HEK293 (cell line): ENCODE data around the gene COX6A1.

ENCODE experiments used
- HIC1 ChIP-seq: fragments of 450-650 bp; formaldehyde crosslinking; IDR thresholded peaks from 2 replicates; pipeline ENCODE4 v1.5.1; 2016; ENCODE audit warnings: missing biosample characterization, missing genetic modification characterization
- HOXA7 ChIP-seq: sonication (generic); formaldehyde crosslinking; IDR thresholded peaks from 2 replicates; pipeline ENCODE4 v1.8.1; 2022; ENCODE audit warnings: missing genetic modification reagents, borderline replicate concordance
- KLF17 ChIP-seq: fragments of 450-650 bp; formaldehyde crosslinking; IDR thresholded peaks from 2 replicates; pipeline ENCODE4 v1.5.1; 2016; ENCODE audit warnings: missing biosample characterization, missing genetic modification characterization
- KLF7 ChIP-seq: fragments of 450-650 bp; formaldehyde crosslinking; IDR thresholded peaks from 2 replicates; pipeline ENCODE4 v1.5.1; 2016; ENCODE audit warnings: missing biosample characterization, missing genetic modification characterization, borderline replicate concordance
- OVOL3 ChIP-seq: fragments of 450-650 bp; formaldehyde crosslinking; IDR thresholded peaks from 2 replicates; pipeline ENCODE4 v1.5.1; 2016; ENCODE audit warnings: missing biosample characterization, missing genetic modification characterization
- RBAK ChIP-seq: fragments of 450-650 bp; formaldehyde crosslinking; IDR thresholded peaks from 2 replicates; pipeline ENCODE4 v1.5.1; 2016; ENCODE audit warnings: missing biosample characterization, missing genetic modification characterization
- YY1 ChIP-seq: fragments of 450-650 bp; formaldehyde crosslinking; IDR thresholded peaks from 2 replicates; pipeline ENCODE4 v1.5.1; 2018; ENCODE audit warnings: missing biosample characterization, missing genetic modification characterization
- ZBTB21 ChIP-seq: fragments of 450-650 bp; formaldehyde crosslinking; IDR thresholded peaks from 2 replicates; pipeline ENCODE4 v1.5.1; 2017; ENCODE audit warnings: missing biosample characterization, missing genetic modification characterization
- ZNF157 ChIP-seq: fragments of 450-650 bp; formaldehyde crosslinking; IDR thresholded peaks from 2 replicates; pipeline ENCODE4 v1.5.1; 2016; ENCODE audit warnings: missing biosample characterization, missing genetic modification characterization
- ZNF274 ChIP-seq, 2 experiments: fragments of 200-500 bp in 1 of 2; fragments of 450-650 bp in 1 of 2; sonication (Bioruptor generic) in 1 of 2; formaldehyde crosslinking in 1 of 2; IDR thresholded peaks; 2 replicates each; pipeline versions ENCODE4 v1.5.1 to v1.6.1; 2014 to 2016; ENCODE audit warnings: borderline replicate concordance in 1 of 2, inconsistent platforms in 1 of 2, low read length in 1 of 2, missing biosample characterization in 1 of 2, missing genetic modification characterization in 1 of 2
- ZNF302 ChIP-seq: fragments of 450-650 bp; formaldehyde crosslinking; IDR thresholded peaks from 2 replicates; pipeline ENCODE4 v1.5.1; 2016; ENCODE audit warnings: missing biosample characterization, missing genetic modification characterization, low read depth
- ZNF324 ChIP-seq: fragments of 450-650 bp; formaldehyde crosslinking; IDR thresholded peaks from 2 replicates; pipeline ENCODE4 v1.5.1; 2016; ENCODE audit warnings: missing biosample characterization, missing genetic modification characterization
- ZNF433 ChIP-seq: fragments of 450-650 bp; formaldehyde crosslinking; IDR thresholded peaks from 2 replicates; pipeline ENCODE4 v1.5.1; 2016; ENCODE audit warnings: missing biosample characterization, missing genetic modification characterization, low read depth
- ZNF473 ChIP-seq: fragments of 450-650 bp; formaldehyde crosslinking; IDR thresholded peaks from 2 replicates; pipeline ENCODE4 v1.5.1; 2017; ENCODE audit warnings: missing biosample characterization, missing genetic modification characterization
- ZNF610 ChIP-seq: fragments of 450-650 bp; formaldehyde crosslinking; IDR thresholded peaks from 2 replicates; pipeline ENCODE4 v1.5.1; 2016; ENCODE audit warnings: missing biosample characterization, missing genetic modification characterization, borderline replicate concordance
- ZNF664 ChIP-seq: fragments of 450-650 bp; formaldehyde crosslinking; IDR thresholded peaks from 2 replicates; pipeline ENCODE4 v1.5.1; 2016; ENCODE audit warnings: missing biosample characterization, missing genetic modification characterization
- ZNF785 ChIP-seq: fragments of 450-650 bp; formaldehyde crosslinking; IDR thresholded peaks from 2 replicates; pipeline ENCODE4 v1.5.1; 2016; ENCODE audit warnings: missing biosample characterization, missing genetic modification characterization
- ZNF837 ChIP-seq: fragments of 450-650 bp; formaldehyde crosslinking; IDR thresholded peaks from 2 replicates; pipeline ENCODE4 v1.5.1; 2016; ENCODE audit warnings: missing biosample characterization, missing genetic modification characterization
- ZSCAN23 ChIP-seq: fragments of 450-650 bp; formaldehyde crosslinking; IDR thresholded peaks from 2 replicates; pipeline ENCODE4 v1.5.1; 2016; ENCODE audit warnings: missing biosample characterization, missing genetic modification characterization
- TF ChIP-seq, protein P1 (sequence below): fragments of 450-650 bp; formaldehyde crosslinking; IDR thresholded peaks from 2 replicates; pipeline ENCODE4 v1.5.1; 2016; ENCODE audit warnings: missing biosample characterization, missing genetic modification characterization
- TF ChIP-seq, protein P2 (sequence below): fragments of 450-650 bp; formaldehyde crosslinking; IDR thresholded peaks from 2 replicates; pipeline ENCODE4 v1.5.1; 2016; ENCODE audit warnings: missing biosample characterization, missing genetic modification characterization, low read depth
- TF ChIP-seq, protein P3 (sequence below): fragments of 450-650 bp; formaldehyde crosslinking; IDR thresholded peaks from 2 replicates; pipeline ENCODE4 v1.5.1; 2016; ENCODE audit warnings: missing biosample characterization, missing genetic modification characterization, borderline replicate concordance

COX6A1 gene

GRCh38 chr12:120413901-120414695, 23.8 kb upstream of the COX6A1 start (continued):
- TF ChIP-seq, protein P1, sequence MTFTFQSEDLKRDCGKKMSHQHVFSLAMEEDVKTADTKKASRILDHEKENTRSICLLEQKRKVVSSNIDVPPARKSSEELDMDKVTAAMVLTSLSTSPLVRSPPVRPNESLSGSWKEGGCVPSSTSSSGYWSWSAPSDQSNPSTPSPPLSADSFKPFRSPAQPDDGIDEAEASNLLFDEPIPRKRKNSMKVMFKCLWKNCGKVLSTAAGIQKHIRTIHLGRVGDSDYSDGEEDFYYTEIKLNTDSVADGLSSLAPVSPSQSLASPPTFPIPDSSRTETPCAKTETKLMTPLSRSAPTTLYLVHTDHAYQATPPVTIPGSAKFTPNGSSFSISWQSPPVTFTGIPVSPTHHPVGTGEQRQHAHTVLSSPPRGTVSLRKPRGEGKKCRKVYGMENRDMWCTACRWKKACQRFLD (tag by site-specific recombination): no peak
- no peak for TF ChIP-seq ZNF157 (tag by site-specific recombination)
- TF ChIP-seq KLF17 (tag by site-specific recombination): no peak
- no peak for TF ChIP-seq ZNF302 (tag by site-specific recombination)
- TF ChIP-seq, protein P2, sequence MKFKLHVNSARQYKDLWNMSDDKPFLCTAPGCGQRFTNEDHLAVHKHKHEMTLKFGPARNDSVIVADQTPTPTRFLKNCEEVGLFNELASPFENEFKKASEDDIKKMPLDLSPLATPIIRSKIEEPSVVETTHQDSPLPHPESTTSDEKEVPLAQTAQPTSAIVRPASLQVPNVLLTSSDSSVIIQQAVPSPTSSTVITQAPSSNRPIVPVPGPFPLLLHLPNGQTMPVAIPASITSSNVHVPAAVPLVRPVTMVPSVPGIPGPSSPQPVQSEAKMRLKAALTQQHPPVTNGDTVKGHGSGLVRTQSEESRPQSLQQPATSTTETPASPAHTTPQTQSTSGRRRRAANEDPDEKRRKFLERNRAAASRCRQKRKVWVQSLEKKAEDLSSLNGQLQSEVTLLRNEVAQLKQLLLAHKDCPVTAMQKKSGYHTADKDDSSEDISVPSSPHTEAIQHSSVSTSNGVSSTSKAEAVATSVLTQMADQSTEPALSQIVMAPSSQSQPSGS (tag by site-specific recombination): no peak
- TF ChIP-seq YY1: no peak
- no peak for TF ChIP-seq ZNF274 (IDR thresholded peaks at IDR 0.05; ENCODE audit: low read length)
- TF ChIP-seq ZNF274 (tag by site-specific recombination; IDR thresholded peaks at IDR 0.05; ENCODE audit: borderline replicate concordance): no peak
- peak; percentile 47; the same call in 1 of the 2 replicates for TF ChIP-seq ZNF473 (tag by site-specific recombination)
- TF ChIP-seq ZNF837 (tag by site-specific recombination): no peak
- no peak for TF ChIP-seq ZBTB21 (tag by site-specific recombination)
- no peak for TF ChIP-seq ZNF433
- TF ChIP-seq ZNF664 (tag by site-specific recombination): peak; percentile 96
- TF ChIP-seq RBAK: no peak
- TF ChIP-seq OVOL3: no peak
- TF ChIP-seq ZNF610 (tag by site-specific recombination): no peak
- no peak for TF ChIP-seq ZNF324
- TF ChIP-seq ZNF785 (tag by site-specific recombination): 0 out of 2 replicates have a peak, but pooled peaks have one; percentile 13
- TF ChIP-seq HIC1: no peak
- TF ChIP-seq KLF7 (tag by site-specific recombination): peak; percentile 20; the same call in 1 of the 2 replicates
- no peak for TF ChIP-seq ZSCAN23 (tag by site-specific recombination)
- no peak for TF ChIP-seq HOXA7 (CRISPR knock-in tag)
- TF ChIP-seq, protein P3, sequence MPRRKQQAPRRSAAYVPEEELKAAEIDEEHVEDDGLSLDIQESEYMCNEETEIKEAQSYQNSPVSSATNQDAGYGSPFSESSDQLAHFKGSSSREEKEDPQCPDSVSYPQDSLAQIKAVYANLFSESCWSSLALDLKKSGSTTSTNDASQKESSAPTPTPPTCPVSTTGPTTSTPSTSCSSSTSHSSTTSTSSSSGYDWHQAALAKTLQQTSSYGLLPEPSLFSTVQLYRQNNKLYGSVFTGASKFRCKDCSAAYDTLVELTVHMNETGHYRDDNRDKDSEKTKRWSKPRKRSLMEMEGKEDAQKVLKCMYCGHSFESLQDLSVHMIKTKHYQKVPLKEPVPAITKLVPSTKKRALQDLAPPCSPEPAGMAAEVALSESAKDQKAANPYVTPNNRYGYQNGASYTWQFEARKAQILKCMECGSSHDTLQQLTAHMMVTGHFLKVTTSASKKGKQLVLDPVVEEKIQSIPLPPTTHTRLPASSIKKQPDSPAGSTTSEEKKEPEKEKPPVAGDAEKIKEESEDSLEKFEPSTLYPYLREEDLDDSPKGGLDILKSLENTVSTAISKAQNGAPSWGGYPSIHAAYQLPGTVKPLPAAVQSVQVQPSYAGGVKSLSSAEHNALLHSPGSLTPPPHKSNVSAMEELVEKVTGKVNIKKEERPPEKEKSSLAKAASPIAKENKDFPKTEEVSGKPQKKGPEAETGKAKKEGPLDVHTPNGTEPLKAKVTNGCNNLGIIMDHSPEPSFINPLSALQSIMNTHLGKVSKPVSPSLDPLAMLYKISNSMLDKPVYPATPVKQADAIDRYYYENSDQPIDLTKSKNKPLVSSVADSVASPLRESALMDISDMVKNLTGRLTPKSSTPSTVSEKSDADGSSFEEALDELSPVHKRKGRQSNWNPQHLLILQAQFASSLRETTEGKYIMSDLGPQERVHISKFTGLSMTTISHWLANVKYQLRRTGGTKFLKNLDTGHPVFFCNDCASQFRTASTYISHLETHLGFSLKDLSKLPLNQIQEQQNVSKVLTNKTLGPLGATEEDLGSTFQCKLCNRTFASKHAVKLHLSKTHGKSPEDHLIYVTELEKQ (tag by site-specific recombination): no peak
